PC-3 (cell line): ENCODE measurements around the gene RIMBP2. TPM values are rescaled to one million over a fixed set of nuclear protein-coding genes. Genes with fewer than 3 reads are reported as not detected.

Experiments used
- ATAC-seq: fragments of 200-7000 bp; cut with Tn5 transposase; 2 replicates; pipeline ENCODE4 v1.9.1; 2020; ENCODE audit warnings: mild to moderate bottlenecking, moderate library complexity
- BruUV-seq: library from RNA; stranded (reverse); fragments of 400-500 nt; replicated peaks from 2 replicates; lab custom pipeline; 2021; lab: Mats Ljungman, UMichigan
- CTCF ChIA-PET: fragments of 300-600 bp; sonication (Branson Sonifier 250); formaldehyde crosslinking; loops from one replicate; lab custom pipeline; 2022; ENCODE audit warnings: antibody characterized with exemption; lab: Charles Lee
- POLR2A ChIA-PET: fragments of 300-600 bp; sonication (Branson Sonifier 250); formaldehyde crosslinking; loops from one replicate; lab custom pipeline; 2022; ENCODE audit warnings: antibody characterized with exemption; ENCODE audit not compliant: unreplicated experiment; lab: Charles Lee
- DNase-seq: peaks from one replicate; pipeline ENCODE4 v3.0.0-alpha.2; 2015
- H2AFZ ChIP-seq: fragments of 300-600 bp; sonication (generic); 2 replicates; pipeline ENCODE4 v1.6.0; 2016; ENCODE audit warnings: antibody characterized with exemption, low read length
- H3F3A ChIP-seq: fragments of 300-600 bp; sonication (generic); one replicate; pipeline ENCODE4 v1.6.0; 2017; ENCODE audit warnings: antibody characterized with exemption, low read length, control low read depth, mild to moderate bottlenecking; ENCODE audit not compliant: unreplicated experiment
- H3K27ac ChIP-seq: fragments of 300-600 bp; sonication (generic); 2 replicates; pipeline ENCODE4 v1.5.1; 2016; ENCODE audit warnings: mild to moderate bottlenecking, low read length
- H3K27me3 ChIP-seq: fragments of 300-600 bp; sonication (generic); 2 replicates; pipeline ENCODE4 v1.6.1; 2016; ENCODE audit warnings: low read length, mixed read lengths
- H3K36me3 ChIP-seq: fragments of 300-600 bp; sonication (generic); 2 replicates; pipeline ENCODE4 v1.6.1; 2016; ENCODE audit warnings: low read depth, mixed run types, low read length, mixed read lengths
- H3K4me1 ChIP-seq: fragments of 300-600 bp; sonication (generic); 2 replicates; pipeline ENCODE4 v1.5.1; 2016; ENCODE audit warnings: low read length; ENCODE audit not compliant: insufficient read depth
- H3K4me2 ChIP-seq: fragments of 300-600 bp; sonication (generic); 2 replicates; pipeline ENCODE4 v1.6.0; 2016; ENCODE audit warnings: low read length
- H3K4me3 ChIP-seq: fragments of 300-600 bp; sonication (generic); 2 replicates; pipeline ENCODE4 v1.5.1; 2016; ENCODE audit warnings: mild to moderate bottlenecking, low read length, mixed read lengths
- H3K79me2 ChIP-seq: fragments of 300-600 bp; sonication (generic); 2 replicates; pipeline ENCODE4 v1.6.1; 2017; ENCODE audit warnings: low read length, mixed read lengths
- H3K9ac ChIP-seq: fragments of 300-600 bp; sonication (generic); 2 replicates; pipeline ENCODE4 v1.6.0; 2016; ENCODE audit warnings: mild to moderate bottlenecking, low read length
- H3K9me2 ChIP-seq: fragments of 300-600 bp; sonication (generic); replicated peaks from 2 replicates; pipeline ENCODE4 v1.6.1; 2016; ENCODE audit warnings: mixed run types, low read length, mixed read lengths
- H3K9me3 ChIP-seq: fragments of 300-600 bp; sonication (generic); 2 replicates; pipeline ENCODE4 v1.6.1; 2016; ENCODE audit warnings: low read length, mixed read lengths
- H4K20me1 ChIP-seq: fragments of 300-600 bp; sonication (generic); 2 replicates; pipeline ENCODE4 v1.6.1; 2016; ENCODE audit warnings: low read length, mixed read lengths
- CTCF ChIP-seq: fragments of 300-600 bp; sonication (generic); conservative IDR thresholded peaks from 2 replicates; pipeline ENCODE4 v1.5.1; 2017; ENCODE audit warnings: antibody characterized with exemption, low read depth, mild to moderate bottlenecking, low read length
- EZH2 ChIP-seq: fragments of 300-600 bp; sonication (generic); IDR thresholded peaks from one replicate; pipeline ENCODE4 v1.6.1; 2017; ENCODE audit warnings: antibody characterized with exemption, mild to moderate bottlenecking, low read length; ENCODE audit not compliant: unreplicated experiment
- EZH2phosphoT487 ChIP-seq: fragments of 300-600 bp; sonication (generic); IDR thresholded peaks from 2 replicates; pipeline ENCODE4 v1.6.1; 2018; ENCODE audit warnings: mild to moderate bottlenecking, antibody characterized with exemption, low read length, borderline replicate concordance
- intact Hi-C: fragments of 100-400 bp; cut with micrococcal nuclease; formaldehyde crosslinking; loops from 2 replicates; pipeline ENCODE4 v1.9.0; 2023
- total RNA-seq: library from RNA; depleted of rRNA; stranded (reverse); fragments of >200 nt; gene quantifications from 2 replicates; pipeline ENCODE4 v1.2.3, GENCODE V29; 2014

Gene RIMBP2
- total RNA-seq, 1 experiment from 2014 or later: not detected

GRCh38 chr12:130669205-130669557, 46.9 kb downstream of the RIMBP2 start:
- no peak overlapping the region for H3K4me3 ChIP-seq
- H3K4me1 ChIP-seq: no peaks in the 10 kb centered on the region
- ATAC-seq (no peak), DNase-seq (no peak)
- H2AFZ ChIP-seq: no peak overlapping the region
- no peaks in the 10 kb centered on the region for H3F3A ChIP-seq
- intact Hi-C loops: no loop called here
- no peaks in the 10 kb centered on the region for H3K9me3 ChIP-seq
- H3K9ac ChIP-seq: no peak overlapping the region
- no peaks in the 10 kb centered on the region for H3K27me3 ChIP-seq
- H3K27ac ChIP-seq: no peak overlapping the region
- POLR2A ChIA-PET: no interaction called here
- no peaks in the 10 kb centered on the region for H3K79me2 ChIP-seq
- TF ChIP-seq EZH2: no peak
- no peak for TF ChIP-seq EZH2phosphoT487
- no peak for TF ChIP-seq CTCF
- H3K4me2 ChIP-seq: no peak overlapping the region
- no peaks in the 10 kb centered on the region for H3K9me2 ChIP-seq
- H4K20me1 ChIP-seq: no peaks in the 10 kb centered on the region
- CTCF ChIA-PET: no interaction called here
- H3K36me3 ChIP-seq: no peaks in the 10 kb centered on the region
- no TSS peak for BruUV-seq

GRCh38 chr12:130668286-130669204, 47.6 kb downstream of the RIMBP2 start:
- H3K9me2 ChIP-seq: no peaks in the 10 kb centered on the region
- no peaks in the 10 kb centered on the region for H3K36me3 ChIP-seq
- no peaks in the 10 kb centered on the region for H3K9me3 ChIP-seq
- ATAC-seq (no peak), DNase-seq (no peak)
- no peak overlapping the region for H3K9ac ChIP-seq
- H3K4me1 ChIP-seq: no peaks in the 10 kb centered on the region
- TF ChIP-seq EZH2phosphoT487 (no peak), EZH2 (no peak), CTCF (no peak)
- no peaks in the 10 kb centered on the region for H3K27me3 ChIP-seq
- CTCF ChIA-PET: no interaction called here
- no peaks in the 10 kb centered on the region for H4K20me1 ChIP-seq
- no peaks in the 10 kb centered on the region for H3K79me2 ChIP-seq
- no TSS peak for BruUV-seq
- intact Hi-C loops: no loop called here
- no peaks in the 10 kb centered on the region for H3F3A ChIP-seq
- no peak overlapping the region for H3K4me2 ChIP-seq
- H3K4me3 ChIP-seq: no peak overlapping the region
- H3K27ac ChIP-seq: no peak overlapping the region
- H2AFZ ChIP-seq: no peak overlapping the region
- POLR2A ChIA-PET: no interaction called here

- intact Hi-C loops: no loop called here
- H3K27ac ChIP-seq: no peak overlapping the region
- POLR2A ChIA-PET: no interaction called here
- H3K27me3 ChIP-seq: no peaks in the 10 kb centered on the region
- no peak overlapping the region for H3K4me2 ChIP-seq
- DNase-seq (no peak), ATAC-seq (no peak)
- H3K9me3 ChIP-seq: no peaks in the 10 kb centered on the region
- H3F3A ChIP-seq: no peaks in the 10 kb centered on the region
- no peak overlapping the region for H3K4me3 ChIP-seq
- TF ChIP-seq EZH2 (no peak), CTCF (no peak), EZH2phosphoT487 (no peak)
- no TSS peak for BruUV-seq
- H3K9me2 ChIP-seq: no peaks in the 10 kb centered on the region
- no peaks in the 10 kb centered on the region for H3K79me2 ChIP-seq
- H3K36me3 ChIP-seq: no peaks in the 10 kb centered on the region
- H3K4me1 ChIP-seq: no peaks in the 10 kb centered on the region
- no peaks in the 10 kb centered on the region for H4K20me1 ChIP-seq
- H3K9ac ChIP-seq: no peak overlapping the region
- H2AFZ ChIP-seq: no peak overlapping the region
- CTCF ChIA-PET: no interaction called here
These were observed 48.6 kb downstream of the RIMBP2 start for GRCh38 chr12:130667421-130667960.
